Cardiac muscle cell (in vitro differentiated cells and primary cell): ENCODE measurements around the gene ZNF474. TPM values are rescaled to one million over a fixed set of nuclear protein-coding genes. Genes with fewer than 3 reads are reported as not detected.
"Not testable (repeated sequence)": the region's sequence is repeated elsewhere in the genome, so short reads cannot be mapped to it uniquely, and the experiment has no call there.

Source experiments
- DNase-seq, 2 donors: peaks; one replicate each; pipeline versions ENCODE4 v3.0.0 to v3.0.0-alpha.2; 2010 to 2017; ENCODE audit warnings: low read depth in 1 of 2, low spot score in 1 of 2
- H3K27ac ChIP-seq: fragments of 200-600 bp; sonication (generic); 2 replicates; pipeline ENCODE4 v1.5.1; 2016
- H3K27me3 ChIP-seq: fragments of 200-600 bp; sonication (generic); 2 replicates; pipeline ENCODE4 v1.6.0; 2016; ENCODE audit warnings: control low read depth
- H3K36me3 ChIP-seq: fragments of 200-600 bp; sonication (generic); 2 replicates; pipeline ENCODE4 v1.5.1; 2016; ENCODE audit warnings: control low read depth
- H3K4me1 ChIP-seq: fragments of 200-600 bp; sonication (generic); 2 replicates; pipeline ENCODE4 v1.8.1; 2017; ENCODE audit warnings: low read depth, mild to moderate bottlenecking, mixed run types
- H3K4me3 ChIP-seq: fragments of 200-600 bp; sonication (generic); 2 replicates; pipeline ENCODE4 v1.5.1; 2016; ENCODE audit warnings: mild to moderate bottlenecking
- H3K9me3 ChIP-seq: fragments of 200-600 bp; sonication (generic); 2 replicates; pipeline ENCODE4 v1.5.1; 2017; ENCODE audit warnings: low read depth, mild to moderate bottlenecking, control low read depth
- polyA plus RNA-seq: library from polyadenylated mRNA; unstranded; fragments of >200 nt; fragmentation: Nextera tagmentation; extraction: Ambion mirVana; gene quantifications from 2 replicates; pipeline ENCODE4 v1.2.1, GENCODE V29; 2016
- total RNA-seq: library from RNA; depleted of rRNA; stranded (reverse); fragments of >200 nt; gene quantifications from 2 replicates; pipeline ENCODE4 v1.2.3, GENCODE V29; 2016
- TF ChIP-seq, protein P1 (sequence below): IDR thresholded peaks from 2 replicates; pipeline ENCODE4 v1.5.1; 2012; ENCODE audit warnings: low read depth, mild to moderate bottlenecking, low read length

The ZNF474 gene
- total and polyA plus RNA-seq, 2 experiments from 2014 or later = not detected

DNA sequence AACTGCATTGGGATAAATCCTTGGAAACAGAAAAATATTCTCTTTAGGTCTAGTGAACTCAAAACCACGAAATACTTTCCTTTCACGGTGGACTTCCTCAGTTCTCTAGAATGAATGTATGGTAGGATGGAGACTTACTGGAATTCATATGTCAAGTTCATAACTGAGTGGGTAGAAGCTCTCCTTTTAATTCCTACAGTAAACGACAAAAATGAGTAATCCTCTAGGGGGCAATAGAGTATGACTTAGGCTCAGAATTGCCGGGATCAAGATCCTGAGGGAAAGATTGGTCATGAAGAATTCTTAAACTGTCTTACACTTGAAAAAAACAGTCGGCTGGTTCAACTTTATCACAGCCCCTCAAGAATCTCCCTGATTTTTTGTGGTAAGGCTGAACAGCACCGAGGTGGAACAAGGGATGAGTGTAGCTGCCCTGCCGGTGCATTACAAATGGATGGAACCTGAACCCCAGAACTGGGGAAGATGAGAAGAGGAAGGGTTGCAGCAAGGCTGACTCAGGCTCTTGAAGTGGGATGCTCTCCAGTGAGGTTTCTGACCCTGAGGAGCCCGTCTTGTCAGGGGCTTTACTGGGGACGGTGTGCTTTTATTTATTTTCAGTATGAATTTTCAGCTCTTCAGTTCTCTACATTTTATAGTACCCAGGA, 37.3 kb upstream of the ZNF474 start:
- H3K9me3 ChIP-seq = no peaks in the 10 kb centered on the region
- TF ChIP-seq, protein P1, sequence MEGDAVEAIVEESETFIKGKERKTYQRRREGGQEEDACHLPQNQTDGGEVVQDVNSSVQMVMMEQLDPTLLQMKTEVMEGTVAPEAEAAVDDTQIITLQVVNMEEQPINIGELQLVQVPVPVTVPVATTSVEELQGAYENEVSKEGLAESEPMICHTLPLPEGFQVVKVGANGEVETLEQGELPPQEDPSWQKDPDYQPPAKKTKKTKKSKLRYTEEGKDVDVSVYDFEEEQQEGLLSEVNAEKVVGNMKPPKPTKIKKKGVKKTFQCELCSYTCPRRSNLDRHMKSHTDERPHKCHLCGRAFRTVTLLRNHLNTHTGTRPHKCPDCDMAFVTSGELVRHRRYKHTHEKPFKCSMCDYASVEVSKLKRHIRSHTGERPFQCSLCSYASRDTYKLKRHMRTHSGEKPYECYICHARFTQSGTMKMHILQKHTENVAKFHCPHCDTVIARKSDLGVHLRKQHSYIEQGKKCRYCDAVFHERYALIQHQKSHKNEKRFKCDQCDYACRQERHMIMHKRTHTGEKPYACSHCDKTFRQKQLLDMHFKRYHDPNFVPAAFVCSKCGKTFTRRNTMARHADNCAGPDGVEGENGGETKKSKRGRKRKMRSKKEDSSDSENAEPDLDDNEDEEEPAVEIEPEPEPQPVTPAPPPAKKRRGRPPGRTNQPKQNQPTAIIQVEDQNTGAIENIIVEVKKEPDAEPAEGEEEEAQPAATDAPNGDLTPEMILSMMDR = peak; percentile 54
- no peak overlapping the region for H3K27ac ChIP-seq
- H3K27me3 ChIP-seq = no peaks in the 10 kb centered on the region
- H3K36me3 ChIP-seq = no peaks in the 10 kb centered on the region
- DNase-seq = peak; percentile 42 to 67
- H3K4me3 ChIP-seq = no peak overlapping the region
- H3K4me1 ChIP-seq = no peaks in the 10 kb centered on the region

DNA sequence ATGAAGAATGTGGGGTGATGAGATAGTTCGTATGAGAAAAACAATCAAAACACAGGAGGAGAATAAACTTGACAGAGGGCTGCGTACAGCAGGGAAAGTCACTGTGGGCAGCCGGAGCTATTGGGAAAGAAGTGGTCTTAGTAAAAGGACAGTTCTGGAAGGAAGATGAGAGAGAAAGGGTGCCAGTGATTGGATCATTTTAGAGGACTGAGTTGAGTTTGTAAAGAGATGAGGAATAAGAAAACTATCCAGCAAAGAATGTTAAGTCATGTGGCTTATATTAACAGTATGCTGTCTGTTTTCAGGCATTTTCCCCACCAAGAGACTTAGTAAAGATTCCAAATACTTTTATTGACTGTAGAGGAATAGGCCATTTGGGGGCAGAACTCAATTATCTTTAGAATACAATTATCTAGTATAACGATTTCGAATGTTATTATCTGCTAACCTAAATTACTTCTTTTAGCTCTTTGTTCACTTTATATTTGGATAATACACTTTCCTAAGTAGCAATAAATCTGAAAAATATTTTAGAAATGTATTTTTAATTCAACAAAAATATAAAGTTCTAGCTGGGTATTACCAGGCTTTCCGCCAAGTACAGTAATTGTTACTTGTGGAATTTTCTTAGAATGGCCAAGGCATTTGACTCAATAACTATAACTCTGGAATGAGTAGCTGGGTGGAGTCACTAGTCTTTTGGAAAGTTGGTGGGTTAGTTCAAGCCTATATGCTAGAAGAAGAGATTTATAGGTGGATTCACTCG, 35.7 kb upstream of the ZNF474 start:
- H3K27ac ChIP-seq = no peak overlapping the region

DNA sequence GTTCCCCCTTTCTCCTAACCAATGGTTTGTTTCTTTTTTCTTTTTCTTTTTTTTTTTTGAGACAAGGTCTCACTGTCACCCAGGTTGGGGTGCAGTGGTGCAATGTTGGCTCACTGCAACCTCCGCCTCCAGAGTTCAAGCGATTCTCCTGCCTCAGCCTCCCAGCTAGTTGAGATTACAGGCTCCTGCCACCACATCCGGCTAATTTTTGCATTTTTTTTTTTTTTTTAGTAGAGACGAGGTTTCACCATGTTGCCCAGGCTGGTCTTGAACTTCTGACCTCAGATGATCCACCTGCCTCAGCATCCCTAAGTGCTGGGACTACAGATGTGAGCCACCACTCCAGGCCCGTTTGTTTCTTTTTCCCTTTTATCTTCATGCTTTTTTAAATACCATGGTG, 35.1 kb upstream of the ZNF474 start:
- H3K9me3 ChIP-seq, H3K4me3 ChIP-seq, DNase-seq, H3K4me1 ChIP-seq, H3K27ac ChIP-seq, H3K36me3 ChIP-seq, H3K27me3 ChIP-seq: not testable (repeated sequence)

More for the DNA sequence above, 35.7 kb upstream of the ZNF474 start:
- peak in 1 of 2 donors; percentile 63 for DNase-seq
- Histone ChIP-seq H3K36me3 (no peaks in the 10 kb centered on the region), H3K27me3 (no peaks in the 10 kb centered on the region), H3K4me1 (no peaks in the 10 kb centered on the region), H3K9me3 (no peaks in the 10 kb centered on the region), H3K4me3 (no peak overlapping the region)
- TF ChIP-seq, protein P1 = no peak

DNA sequence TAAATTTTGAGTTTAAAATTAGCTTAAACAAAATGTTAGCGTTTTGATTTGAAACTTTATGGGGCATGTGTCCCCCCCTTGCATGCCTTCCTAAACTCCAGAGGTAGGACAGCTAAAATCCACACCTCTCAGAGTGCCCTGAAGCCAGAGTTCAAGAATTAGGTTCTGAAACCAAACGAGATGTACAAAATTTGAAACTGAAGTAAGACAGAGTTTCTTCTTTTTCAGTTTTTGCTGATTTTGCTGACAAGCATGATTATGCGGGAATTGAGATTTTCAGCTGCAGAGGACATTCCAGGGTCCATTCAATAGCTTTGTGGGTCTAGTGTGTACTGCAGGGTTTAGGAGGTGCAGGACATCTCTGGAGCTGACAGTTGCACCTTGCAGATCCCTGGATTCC, 34.2 kb upstream of the ZNF474 start:
- H3K4me3 ChIP-seq = no peak overlapping the region
- no peaks in the 10 kb centered on the region for H3K9me3 ChIP-seq
- H3K4me1 ChIP-seq = no peaks in the 10 kb centered on the region
- no peak overlapping the region for H3K27ac ChIP-seq
- no peaks in the 10 kb centered on the region for H3K27me3 ChIP-seq
- TF ChIP-seq, protein P1 = no peak
- no peaks in the 10 kb centered on the region for H3K36me3 ChIP-seq
- no peak for DNase-seq

DNA sequence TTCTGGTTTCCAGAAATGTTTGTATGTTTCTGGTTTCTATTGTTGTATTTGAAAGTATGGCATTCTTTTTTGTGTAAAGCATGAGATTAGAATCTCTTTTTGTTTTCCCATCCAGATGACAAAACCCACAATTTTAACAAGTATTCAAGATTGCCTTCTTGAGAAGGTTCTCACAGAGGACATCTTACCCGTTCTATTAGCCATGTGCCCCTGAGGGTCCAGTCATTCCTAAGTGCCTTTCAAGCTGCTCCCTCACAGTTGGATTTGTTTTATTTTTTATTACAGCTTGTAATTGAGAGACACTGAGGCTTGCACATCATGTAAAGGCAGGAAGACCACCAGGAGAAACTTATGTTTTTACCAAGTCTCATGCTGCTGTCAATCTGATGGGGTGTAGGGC, 32.0 kb upstream of the ZNF474 start:
- TF ChIP-seq, protein P1 = no peak
- no peak overlapping the region for H3K27ac ChIP-seq
- H3K9me3 ChIP-seq = no peaks in the 10 kb centered on the region
- H3K4me1 ChIP-seq = no peaks in the 10 kb centered on the region
- no peak overlapping the region for H3K4me3 ChIP-seq
- no peaks in the 10 kb centered on the region for H3K27me3 ChIP-seq
- no peaks in the 10 kb centered on the region for H3K36me3 ChIP-seq
- DNase-seq = no peak
